ENCODE results near the gene ZDHHC19. TPM values are rescaled to one million over a fixed set of nuclear protein-coding genes. Genes with fewer than 3 reads are reported as not detected.
"Not testable (repeated sequence)": the region's sequence is repeated elsewhere in the genome, so short reads cannot be mapped to it uniquely, and the experiment has no call there.

The ZDHHC19 gene
- total RNA-seq, 2 donors from 2014 or later, result not detected

DNA sequence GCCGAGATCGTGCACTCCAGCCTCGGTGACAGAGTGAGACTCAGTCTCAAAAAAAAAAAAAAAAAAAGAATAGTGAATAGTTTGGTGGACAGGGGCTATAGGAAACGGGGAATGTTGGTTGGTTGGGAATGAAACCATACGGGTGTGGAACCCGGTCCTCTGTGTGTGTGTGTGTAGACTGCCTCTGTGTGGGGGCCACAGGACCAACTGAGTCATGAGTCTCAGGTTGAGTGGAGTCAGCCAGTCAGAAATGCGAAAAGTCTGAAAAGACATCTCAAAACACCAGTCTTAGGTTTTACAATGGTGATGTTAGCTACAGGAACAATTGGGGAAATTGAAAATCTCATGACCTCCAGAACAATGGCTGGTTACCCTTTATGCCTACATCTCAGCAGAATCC, 44.5 kb downstream of the ZDHHC19 start:
- H3K9me3 ChIP-seq, result no peaks in the 10 kb centered on the region
- H3K27me3 ChIP-seq, result no peaks in the 10 kb centered on the region
- no peak overlapping the region for H3K27ac ChIP-seq
- peaks cover 7% of the 10 kb centered on the region for H3K4me1 ChIP-seq
- no peak for DNase-seq
- TF ChIP-seq, protein P1, sequence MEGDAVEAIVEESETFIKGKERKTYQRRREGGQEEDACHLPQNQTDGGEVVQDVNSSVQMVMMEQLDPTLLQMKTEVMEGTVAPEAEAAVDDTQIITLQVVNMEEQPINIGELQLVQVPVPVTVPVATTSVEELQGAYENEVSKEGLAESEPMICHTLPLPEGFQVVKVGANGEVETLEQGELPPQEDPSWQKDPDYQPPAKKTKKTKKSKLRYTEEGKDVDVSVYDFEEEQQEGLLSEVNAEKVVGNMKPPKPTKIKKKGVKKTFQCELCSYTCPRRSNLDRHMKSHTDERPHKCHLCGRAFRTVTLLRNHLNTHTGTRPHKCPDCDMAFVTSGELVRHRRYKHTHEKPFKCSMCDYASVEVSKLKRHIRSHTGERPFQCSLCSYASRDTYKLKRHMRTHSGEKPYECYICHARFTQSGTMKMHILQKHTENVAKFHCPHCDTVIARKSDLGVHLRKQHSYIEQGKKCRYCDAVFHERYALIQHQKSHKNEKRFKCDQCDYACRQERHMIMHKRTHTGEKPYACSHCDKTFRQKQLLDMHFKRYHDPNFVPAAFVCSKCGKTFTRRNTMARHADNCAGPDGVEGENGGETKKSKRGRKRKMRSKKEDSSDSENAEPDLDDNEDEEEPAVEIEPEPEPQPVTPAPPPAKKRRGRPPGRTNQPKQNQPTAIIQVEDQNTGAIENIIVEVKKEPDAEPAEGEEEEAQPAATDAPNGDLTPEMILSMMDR (IDR thresholded peaks at IDR 0.05), result no peak
- H3K4me3 ChIP-seq, result no peak overlapping the region
- H3K9ac ChIP-seq (ENCODE audit: low read depth in 2 of 2, low read length in 2 of 2), result no peak overlapping the region
- no peaks in the 10 kb centered on the region for H3K36me3 ChIP-seq
- intact Hi-C loops (cut with DNase I), result no loop called here

DNA sequence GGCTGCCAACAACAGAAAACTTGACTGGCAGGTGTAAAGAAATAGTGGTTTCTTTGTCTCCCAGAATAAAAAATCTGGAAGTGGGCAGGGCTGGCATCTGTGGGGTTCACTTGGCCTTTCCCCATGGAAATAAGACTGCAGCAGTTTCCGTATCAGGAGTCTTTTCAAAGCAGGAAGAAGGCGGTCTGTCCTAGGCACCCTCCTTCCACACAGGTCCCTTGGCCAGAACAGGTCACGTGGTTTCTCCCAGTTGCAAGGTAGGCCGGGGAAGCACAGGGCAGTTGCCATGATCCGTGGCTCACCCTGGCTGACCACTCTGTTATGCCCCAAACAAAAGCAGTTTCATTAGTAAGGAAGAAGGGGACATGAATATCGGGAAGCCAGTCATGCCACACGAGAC, 45.4 kb downstream of the ZDHHC19 start:
- Histone ChIP-seq H3K9me3 (no peaks in the 10 kb centered on the region), H3K4me1 (peaks cover 7% of the 10 kb centered on the region), H3K9ac (ENCODE audit: low read depth in 2 of 2, low read length in 2 of 2) (no peak overlapping the region), H3K4me3 (no peak overlapping the region), H3K27ac (no peak overlapping the region), H3K36me3 (no peaks in the 10 kb centered on the region), H3K27me3 (no peaks in the 10 kb centered on the region)
- peak; percentile 46 for DNase-seq
- intact Hi-C loops (cut with DNase I), result no loop called here
- TF ChIP-seq, protein P1 (IDR thresholded peaks at IDR 0.05), result no peak

DNA sequence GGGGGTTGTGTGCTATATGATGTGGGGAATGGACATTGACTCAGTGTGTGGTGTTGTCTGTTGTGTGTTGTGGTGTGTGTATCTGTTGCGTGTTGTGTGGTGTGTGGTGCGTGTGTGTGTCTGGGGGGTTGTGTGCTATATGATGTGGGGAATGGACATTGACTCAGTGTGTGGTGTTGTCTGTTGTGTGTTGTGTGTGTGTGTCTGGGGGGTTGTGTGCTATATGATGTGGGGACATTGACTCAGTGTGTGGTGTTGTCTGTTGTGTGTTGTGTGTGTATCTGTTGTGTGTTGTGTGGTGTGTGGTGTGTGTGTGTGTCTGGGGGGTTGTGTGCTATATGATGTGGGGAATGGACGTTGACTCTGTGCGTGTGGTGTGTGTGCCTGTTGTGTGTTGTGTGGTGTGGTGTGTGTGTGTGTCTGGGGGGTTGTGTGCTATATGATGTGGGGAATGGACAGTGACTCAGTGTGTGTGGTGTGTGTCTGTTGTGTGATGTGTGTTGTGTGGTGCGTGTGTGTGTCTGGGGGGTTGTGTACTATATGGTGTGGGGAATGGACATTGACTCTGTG, 46.1 kb downstream of the ZDHHC19 start:
- H3K4me3 ChIP-seq; H3K27ac ChIP-seq; H3K9me3 ChIP-seq; H3K9ac ChIP-seq (ENCODE audit: low read depth in 2 of 2, low read length in 2 of 2); DNase-seq; intact Hi-C loops (cut with DNase I); H3K27me3 ChIP-seq; H3K36me3 ChIP-seq: not testable (repeated sequence)
- H3K4me1 ChIP-seq, result peaks cover 11% of the 10 kb centered on the region

DNA sequence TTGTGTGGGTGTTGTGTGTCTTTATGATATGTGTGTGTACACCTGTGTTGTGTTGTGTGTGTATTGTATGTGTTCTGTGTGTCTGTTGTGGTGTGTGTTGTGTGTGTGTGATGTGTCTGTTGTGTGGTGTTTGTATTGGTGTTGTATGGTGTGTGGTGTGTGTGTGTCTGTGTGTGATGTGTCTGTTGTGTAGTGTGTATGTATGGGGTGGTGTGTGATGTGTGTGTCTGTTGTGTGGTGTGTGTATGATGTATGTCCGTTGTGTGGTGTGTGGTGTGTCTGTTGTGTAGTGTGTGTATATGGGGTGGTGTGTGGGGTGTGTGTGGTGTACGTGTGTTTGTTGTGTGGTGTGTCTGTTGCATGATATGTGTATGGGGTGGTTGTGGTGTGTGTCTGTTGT, 46.6 kb downstream of the ZDHHC19 start:
- intact Hi-C loops (cut with DNase I), result no loop called here
- no peaks in the 10 kb centered on the region for H3K27me3 ChIP-seq
- DNase-seq, result no peak
- H3K9ac ChIP-seq (ENCODE audit: low read depth in 2 of 2, low read length in 2 of 2), result no peak overlapping the region
- peaks cover 15% of the 10 kb centered on the region for H3K4me1 ChIP-seq
- no peak overlapping the region for H3K4me3 ChIP-seq
- no peak overlapping the region for H3K27ac ChIP-seq
- H3K36me3 ChIP-seq, result no peaks in the 10 kb centered on the region
- TF ChIP-seq, protein P1 (IDR thresholded peaks at IDR 0.05), result no peak
- no peaks in the 10 kb centered on the region for H3K9me3 ChIP-seq

DNA sequence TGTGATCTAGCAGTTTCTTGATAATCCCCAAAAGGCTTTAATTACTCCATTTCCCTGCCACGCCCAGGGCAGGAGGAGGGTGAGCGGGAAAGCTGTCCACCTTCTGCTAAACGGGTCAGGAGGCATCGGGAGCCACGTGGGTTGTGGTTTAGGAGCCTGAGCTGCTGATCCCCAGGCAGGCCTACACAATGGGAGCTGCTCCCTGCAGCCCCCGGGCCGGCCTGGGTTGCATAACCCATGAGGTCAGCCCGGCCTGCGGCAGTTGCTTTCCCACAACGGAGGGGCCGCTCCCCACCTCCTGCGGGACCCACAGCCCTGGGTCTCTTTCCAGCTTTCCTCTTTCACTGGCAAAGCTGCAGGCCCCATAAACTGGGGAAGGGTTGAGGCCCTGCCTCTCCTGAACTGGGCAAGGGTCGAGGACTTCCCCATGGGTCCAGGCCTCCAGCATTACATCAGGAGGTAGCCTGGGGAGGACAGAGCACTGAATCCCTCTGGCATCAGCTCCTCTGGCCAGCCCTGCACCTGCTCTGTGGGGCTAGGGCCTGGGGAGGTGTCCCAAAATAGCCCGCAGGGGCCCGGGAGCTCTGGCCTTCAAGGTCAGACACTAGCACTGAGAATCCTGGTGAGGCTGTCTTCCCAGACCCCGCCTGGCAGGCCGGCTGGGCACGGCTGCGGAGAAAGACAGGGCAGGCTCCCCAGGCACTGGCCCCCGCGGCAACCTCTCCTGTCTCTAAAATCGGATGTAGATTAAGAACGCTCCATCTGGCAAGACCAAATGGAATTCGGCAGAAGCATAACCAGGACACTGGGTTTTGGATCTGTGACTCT, 47.3 kb downstream of the ZDHHC19 start:
- no peaks in the 10 kb centered on the region for H3K9me3 ChIP-seq
- peaks cover 15% of the 10 kb centered on the region for H3K4me1 ChIP-seq
- no peak for DNase-seq
- H3K27ac ChIP-seq, result no peak overlapping the region
- no peaks in the 10 kb centered on the region for H3K27me3 ChIP-seq
- no peaks in the 10 kb centered on the region for H3K36me3 ChIP-seq
- peak overlapping the region; percentile 24 to 28 for H3K9ac ChIP-seq (ENCODE audit: low read depth in 2 of 2, low read length in 2 of 2)
- TF ChIP-seq, protein P1 (IDR thresholded peaks at IDR 0.05), result no peak
- intact Hi-C loops (cut with DNase I), result no loop called here
- no peak overlapping the region for H3K4me3 ChIP-seq

DNA sequence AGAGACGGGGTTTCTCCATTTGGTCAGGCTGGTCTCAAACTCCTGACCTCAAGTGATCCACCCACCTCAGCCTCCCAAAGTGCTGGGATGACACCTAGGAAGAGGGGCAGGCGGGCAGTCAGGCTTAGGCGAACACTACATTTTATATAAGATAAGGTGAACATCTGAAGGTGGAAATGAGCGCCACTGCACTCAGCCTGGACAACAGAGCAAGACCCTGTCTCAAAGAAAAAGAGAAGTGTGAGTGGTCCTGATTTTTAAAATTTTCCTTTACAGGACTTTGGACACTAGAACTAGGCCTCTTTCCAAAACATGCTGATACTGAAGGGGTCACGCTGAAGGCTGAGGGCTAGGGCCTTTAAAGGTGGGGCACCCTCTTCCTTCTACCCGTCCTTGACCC, 48.0 kb downstream of the ZDHHC19 start:
- Histone ChIP-seq H3K27me3 (no peaks in the 10 kb centered on the region), H3K9ac (ENCODE audit: low read depth in 2 of 2, low read length in 2 of 2) (peak overlapping the region in 1 of 2 donors; percentile 12), H3K4me1 (peaks cover 15% of the 10 kb centered on the region), H3K4me3 (no peak overlapping the region), H3K9me3 (no peaks in the 10 kb centered on the region), H3K36me3 (no peaks in the 10 kb centered on the region), H3K27ac (no peak overlapping the region)
- intact Hi-C loops (cut with DNase I), result no loop called here
- DNase-seq, result no peak
- TF ChIP-seq, protein P1 (IDR thresholded peaks at IDR 0.05), result no peak
